Upper lobe of right lung (tissue), 1 donor: ENCODE measurements around the gene TMEM69. TPM values are rescaled to one million over a fixed set of nuclear protein-coding genes. Genes with fewer than 3 reads are reported as not detected.

Source experiments
- ATAC-seq: fragments of 200-7000 bp; cut with Tn5 transposase; one replicate; pipeline ENCODE4 v1.9.1; 2020; ENCODE audit warnings: mild to moderate bottlenecking, moderate library complexity
- DNase-seq: peaks from one replicate; pipeline ENCODE4 v3.0.0-alpha.2; 2020
- H3K27ac ChIP-seq: fragments of 200-600 bp; one replicate; pipeline ENCODE4 v1.8.0; 2022
- H3K27me3 ChIP-seq: fragments of 200-600 bp; one replicate; pipeline ENCODE4 v1.8.0; 2022; ENCODE audit warnings: mild to moderate bottlenecking
- H3K36me3 ChIP-seq: fragments of 200-600 bp; one replicate; pipeline ENCODE4 v1.8.0; 2022
- H3K4me1 ChIP-seq: fragments of 200-600 bp; one replicate; pipeline ENCODE4 v1.8.0; 2022
- H3K4me3 ChIP-seq: fragments of 200-600 bp; one replicate; pipeline ENCODE4 v1.8.0; 2022; ENCODE audit warnings: mild to moderate bottlenecking
- H3K9me3 ChIP-seq: fragments of 200-600 bp; one replicate; pipeline ENCODE4 v1.8.0; 2022
- CTCF ChIP-seq: fragments of 200-600 bp; IDR thresholded peaks from one replicate; pipeline ENCODE4 v1.8.0; 2022; ENCODE audit warnings: antibody characterized with exemption
- intact Hi-C: fragments of 100-400 bp; cut with DNase I; formaldehyde crosslinking; loops from one replicate; pipeline ENCODE4 v1.11.0; 2022
- total RNA-seq: library from RNA; stranded (reverse); fragmentation: NEBNext Ultra II Directional; extraction: Animal tissue kit (Norgen Biotek cat#: 25700); gene quantifications from one replicate; pipeline ENCODE4 v1.2.1, GENCODE V29; 2021
- donor health status: DM: no; HTN: yes; CAD: no; lungs with severe emphysema.

Gene TMEM69
- total RNA-seq, 1 donor from 2014 or later = 15.5 TPM

- Histone ChIP-seq H3K27me3 (no peaks in the 10 kb centered on the region), H3K9me3 (no peaks in the 10 kb centered on the region), H3K36me3 (peaks cover 58% of the 10 kb centered on the region), H3K27ac (no peak overlapping the region), H3K4me1 (no peaks in the 10 kb centered on the region), H3K4me3 (no peak overlapping the region)
- TF ChIP-seq CTCF = no peak
- ATAC-seq (no peak), DNase-seq (no peak)
- intact Hi-C loops = no loop called here
Observed at GRCh38 chr1:45660336-45660735, 27.6 kb upstream of the TMEM69 start.

GRCh38 chr1:45666836-45667235, 21.1 kb upstream of the TMEM69 start:
- TF ChIP-seq CTCF = no peak
- no peaks in the 10 kb centered on the region for H3K9me3 ChIP-seq
- H3K27ac ChIP-seq = no peak overlapping the region
- peaks cover 21% of the 10 kb centered on the region for H3K4me1 ChIP-seq
- peaks cover 4% of the 10 kb centered on the region for H3K36me3 ChIP-seq
- intact Hi-C loops = no loop called here
- H3K27me3 ChIP-seq = no peaks in the 10 kb centered on the region
- ATAC-seq (no peak), DNase-seq (no peak)
- H3K4me3 ChIP-seq = no peak overlapping the region

DNA sequence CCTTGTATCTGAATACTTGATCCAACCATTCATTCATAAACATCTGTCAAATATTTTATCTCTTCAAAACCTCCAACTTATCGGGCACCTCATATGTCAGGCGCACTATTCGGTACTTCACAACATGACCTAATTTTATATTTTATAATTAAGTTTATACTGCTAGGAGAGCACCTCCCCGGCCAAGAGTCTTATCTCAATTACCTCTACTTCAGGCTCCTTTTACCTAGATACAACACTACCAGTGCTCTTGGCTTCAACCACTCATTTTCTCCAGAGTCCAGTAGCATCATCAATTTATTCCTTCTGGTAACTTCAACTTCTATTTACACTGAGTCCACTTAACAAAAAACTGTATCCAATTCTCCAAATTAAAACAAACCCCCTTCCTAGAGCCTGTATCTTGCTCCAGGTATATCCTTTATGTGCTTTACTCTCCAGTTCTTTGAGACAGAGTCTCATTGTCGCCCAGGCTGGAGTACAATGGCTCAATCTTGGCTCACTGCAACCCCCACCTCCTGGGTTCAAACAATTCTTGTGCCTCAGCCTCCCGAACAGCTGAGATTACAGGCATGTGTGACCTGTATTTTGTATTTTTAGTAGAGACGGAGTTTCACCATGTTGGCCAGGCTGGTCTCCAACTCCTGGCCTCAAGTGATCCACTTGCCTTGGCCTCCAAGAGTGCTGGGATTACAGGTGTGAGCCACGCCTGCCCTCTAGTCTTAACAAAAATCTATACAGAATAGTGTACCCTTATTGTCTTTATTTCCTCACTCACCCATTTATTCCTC, 20.5 kb upstream of the TMEM69 start:
- TF ChIP-seq CTCF = no peak
- Histone ChIP-seq H3K36me3 (peaks cover 4% of the 10 kb centered on the region), H3K9me3 (no peaks in the 10 kb centered on the region), H3K4me1 (peaks cover 21% of the 10 kb centered on the region), H3K27ac (no peak overlapping the region), H3K27me3 (no peaks in the 10 kb centered on the region), H3K4me3 (no peak overlapping the region)
- ATAC-seq = no peak
- intact Hi-C loops = no loop called here
- DNase-seq = no peak

- Histone ChIP-seq H3K4me3 (no peak overlapping the region), H3K4me1 (peaks cover 21% of the 10 kb centered on the region), H3K27me3 (no peaks in the 10 kb centered on the region), H3K9me3 (no peaks in the 10 kb centered on the region), H3K27ac (no peak overlapping the region), H3K36me3 (peaks cover 4% of the 10 kb centered on the region)
- DNase-seq (no peak), ATAC-seq (no peak)
- no peak for TF ChIP-seq CTCF
- intact Hi-C loops = no loop called here
Observed at GRCh38 chr1:45668526-45668925, 19.5 kb upstream of the TMEM69 start.

DNA sequence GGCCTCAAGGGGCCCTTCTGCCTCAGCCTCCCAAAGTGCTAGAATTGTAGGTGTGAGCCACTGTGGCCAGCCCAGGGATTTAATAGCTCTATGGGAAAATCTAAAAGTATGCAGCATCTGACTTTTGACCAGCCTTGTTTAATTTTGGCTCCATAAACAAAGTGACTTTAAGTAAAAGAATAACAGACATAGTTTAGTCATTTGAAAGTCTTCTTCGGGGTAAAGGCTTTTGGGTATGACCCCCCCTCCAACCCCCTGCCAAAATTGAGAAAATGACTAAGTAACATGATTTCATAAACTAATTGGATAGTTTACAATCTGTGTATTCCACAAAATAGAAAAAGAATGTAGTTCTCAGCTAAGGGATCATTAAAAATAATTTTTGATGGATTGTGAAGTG, 18.6 kb upstream of the TMEM69 start:
- intact Hi-C loops = no loop called here
- Histone ChIP-seq H3K9me3 (no peaks in the 10 kb centered on the region), H3K27me3 (no peaks in the 10 kb centered on the region), H3K4me1 (peaks cover 27% of the 10 kb centered on the region), H3K36me3 (peaks cover 4% of the 10 kb centered on the region), H3K27ac (no peak overlapping the region), H3K4me3 (no peak overlapping the region)
- DNase-seq = no peak
- TF ChIP-seq CTCF = no peak
- ATAC-seq = no peak
